GM12892 (cell line): ENCODE measurements around the gene TANGO2.

Experiments used
- POLR2AphosphoS5 ChIP-seq: IDR thresholded peaks from 2 replicates; pipeline ENCODE4 v1.6.1; 2011; ENCODE audit warnings: low read depth, low read length, control low read depth
- TAF1 ChIP-seq: IDR thresholded peaks from 2 replicates; pipeline ENCODE4 v1.6.1; 2011; ENCODE audit warnings: low read depth, mild to moderate bottlenecking, control low read depth, low read length, borderline replicate concordance

- no peak for TF ChIP-seq TAF1
- no peak for TF ChIP-seq POLR2AphosphoS5
Observed at GRCh38 chr22:20056696-20057386, 35.9 kb downstream of the TANGO2 start.
